HL-60 (cell line): ENCODE data around the gene RHBDF2.

ENCODE experiments used
- DNase-seq, 2 experiments: peaks; one replicate each; pipeline ENCODE4 v3.0.0-alpha.2; 2010 to 2020; ENCODE audit warnings: low read depth in 1 of 2, low spot score in 1 of 2
- H3K27ac ChIP-seq: fragments of 250-450 bp; sonication (Bioruptor Pico); replicated peaks from 2 replicates; pipeline ENCODE4 v1.5.1; 2020; ENCODE audit warnings: mild to moderate bottlenecking, moderate library complexity
- H3K27me3 ChIP-seq: fragments of 250-450 bp; sonication (Bioruptor Pico); 2 replicates; pipeline ENCODE4 v1.5.1; 2021; ENCODE audit warnings: mild to moderate bottlenecking, moderate library complexity; ENCODE audit not compliant: insufficient read depth, poor library complexity, severe bottlenecking
- H3K4me3 ChIP-seq: replicated peaks from 2 replicates; pipeline ENCODE4 v1.5.1; 2011; ENCODE audit warnings: mild to moderate bottlenecking, control low read depth, low read length; ENCODE audit not compliant: insufficient read depth
- GABPA ChIP-seq: IDR thresholded peaks from 2 replicates; pipeline ENCODE4 v1.6.1; 2012; ENCODE audit warnings: low read depth
- POLR2AphosphoS5 ChIP-seq: IDR thresholded peaks from 2 replicates; pipeline ENCODE4 v1.6.1; 2012; ENCODE audit warnings: low read depth
- SPI1 ChIP-seq: IDR thresholded peaks from 2 replicates; pipeline ENCODE4 v1.6.1; 2012; ENCODE audit warnings: low read depth, mild to moderate bottlenecking, borderline replicate concordance
- TF ChIP-seq, protein P1 (sequence below): IDR thresholded peaks from one replicate; pipeline ENCODE4 v1.5.1; 2011; ENCODE audit warnings: low read length, control low read depth, inconsistent platforms; ENCODE audit not compliant: insufficient read depth
- TF ChIP-seq, protein P2 (sequence below): IDR thresholded peaks from 2 replicates; pipeline ENCODE4 v1.6.1; 2012; ENCODE audit warnings: low read depth; ENCODE audit not compliant: insufficient replicate concordance

The RHBDF2 gene

DNA sequence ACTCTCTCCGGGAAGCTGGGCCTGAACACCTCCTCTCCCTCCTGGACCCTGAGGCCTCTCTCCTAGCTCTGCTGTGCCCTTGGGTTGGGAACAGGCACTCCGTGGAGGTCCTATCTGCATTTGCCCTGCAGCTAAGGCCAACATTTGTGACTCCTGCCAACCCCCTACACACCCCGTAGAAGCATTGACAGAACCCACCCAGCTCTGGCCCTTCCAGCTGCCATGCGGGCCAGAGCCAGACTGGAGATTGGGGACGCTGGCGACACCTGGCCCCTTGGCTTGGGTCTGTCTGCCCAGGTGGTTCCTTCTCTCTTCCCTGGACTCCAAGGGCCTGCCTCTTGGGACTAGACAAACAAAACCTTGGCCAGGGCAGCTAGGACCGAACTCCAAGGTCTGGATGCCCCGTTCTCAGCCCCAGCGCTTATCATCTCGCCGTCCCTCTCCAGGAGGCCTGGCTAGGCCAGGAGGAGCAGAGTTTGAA, 644 bp upstream of the RHBDF2 start:
- TF ChIP-seq POLR2AphosphoS5 (no peak), SPI1 (no peak), GABPA (no peak)
- TF ChIP-seq, protein P1, sequence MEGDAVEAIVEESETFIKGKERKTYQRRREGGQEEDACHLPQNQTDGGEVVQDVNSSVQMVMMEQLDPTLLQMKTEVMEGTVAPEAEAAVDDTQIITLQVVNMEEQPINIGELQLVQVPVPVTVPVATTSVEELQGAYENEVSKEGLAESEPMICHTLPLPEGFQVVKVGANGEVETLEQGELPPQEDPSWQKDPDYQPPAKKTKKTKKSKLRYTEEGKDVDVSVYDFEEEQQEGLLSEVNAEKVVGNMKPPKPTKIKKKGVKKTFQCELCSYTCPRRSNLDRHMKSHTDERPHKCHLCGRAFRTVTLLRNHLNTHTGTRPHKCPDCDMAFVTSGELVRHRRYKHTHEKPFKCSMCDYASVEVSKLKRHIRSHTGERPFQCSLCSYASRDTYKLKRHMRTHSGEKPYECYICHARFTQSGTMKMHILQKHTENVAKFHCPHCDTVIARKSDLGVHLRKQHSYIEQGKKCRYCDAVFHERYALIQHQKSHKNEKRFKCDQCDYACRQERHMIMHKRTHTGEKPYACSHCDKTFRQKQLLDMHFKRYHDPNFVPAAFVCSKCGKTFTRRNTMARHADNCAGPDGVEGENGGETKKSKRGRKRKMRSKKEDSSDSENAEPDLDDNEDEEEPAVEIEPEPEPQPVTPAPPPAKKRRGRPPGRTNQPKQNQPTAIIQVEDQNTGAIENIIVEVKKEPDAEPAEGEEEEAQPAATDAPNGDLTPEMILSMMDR: no peak
- TF ChIP-seq, protein P2, sequence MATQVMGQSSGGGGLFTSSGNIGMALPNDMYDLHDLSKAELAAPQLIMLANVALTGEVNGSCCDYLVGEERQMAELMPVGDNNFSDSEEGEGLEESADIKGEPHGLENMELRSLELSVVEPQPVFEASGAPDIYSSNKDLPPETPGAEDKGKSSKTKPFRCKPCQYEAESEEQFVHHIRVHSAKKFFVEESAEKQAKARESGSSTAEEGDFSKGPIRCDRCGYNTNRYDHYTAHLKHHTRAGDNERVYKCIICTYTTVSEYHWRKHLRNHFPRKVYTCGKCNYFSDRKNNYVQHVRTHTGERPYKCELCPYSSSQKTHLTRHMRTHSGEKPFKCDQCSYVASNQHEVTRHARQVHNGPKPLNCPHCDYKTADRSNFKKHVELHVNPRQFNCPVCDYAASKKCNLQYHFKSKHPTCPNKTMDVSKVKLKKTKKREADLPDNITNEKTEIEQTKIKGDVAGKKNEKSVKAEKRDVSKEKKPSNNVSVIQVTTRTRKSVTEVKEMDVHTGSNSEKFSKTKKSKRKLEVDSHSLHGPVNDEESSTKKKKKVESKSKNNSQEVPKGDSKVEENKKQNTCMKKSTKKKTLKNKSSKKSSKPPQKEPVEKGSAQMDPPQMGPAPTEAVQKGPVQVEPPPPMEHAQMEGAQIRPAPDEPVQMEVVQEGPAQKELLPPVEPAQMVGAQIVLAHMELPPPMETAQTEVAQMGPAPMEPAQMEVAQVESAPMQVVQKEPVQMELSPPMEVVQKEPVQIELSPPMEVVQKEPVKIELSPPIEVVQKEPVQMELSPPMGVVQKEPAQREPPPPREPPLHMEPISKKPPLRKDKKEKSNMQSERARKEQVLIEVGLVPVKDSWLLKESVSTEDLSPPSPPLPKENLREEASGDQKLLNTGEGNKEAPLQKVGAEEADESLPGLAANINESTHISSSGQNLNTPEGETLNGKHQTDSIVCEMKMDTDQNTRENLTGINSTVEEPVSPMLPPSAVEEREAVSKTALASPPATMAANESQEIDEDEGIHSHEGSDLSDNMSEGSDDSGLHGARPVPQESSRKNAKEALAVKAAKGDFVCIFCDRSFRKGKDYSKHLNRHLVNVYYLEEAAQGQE: no peak
- H3K27ac ChIP-seq: peak overlapping the region; percentile 44
- H3K27me3 ChIP-seq: no peaks in the 10 kb centered on the region
- no peak overlapping the region for H3K4me3 ChIP-seq
- DNase-seq: no peak

DNA sequence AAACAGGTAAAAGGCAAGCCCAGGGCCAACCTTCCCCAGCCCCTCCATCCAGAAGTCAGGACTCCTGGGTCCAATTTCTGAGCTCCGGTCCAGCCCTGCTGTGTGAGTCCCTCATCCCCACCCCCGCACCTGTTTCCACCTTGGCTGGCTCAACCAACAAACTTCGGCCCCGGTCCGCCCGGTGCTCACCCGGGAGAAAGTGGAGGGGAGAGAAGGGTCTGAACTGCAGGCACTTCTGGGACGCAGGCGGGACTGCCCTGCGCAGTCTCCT, 541 bp downstream of the RHBDF2 start:
- TF ChIP-seq SPI1 (no peak), POLR2AphosphoS5 (no peak), GABPA (no peak)
- TF ChIP-seq, protein P1: no peak
- TF ChIP-seq, protein P2: no peak
- Histone ChIP-seq H3K27me3 (no peaks in the 10 kb centered on the region), H3K4me3 (peak overlapping the region; percentile 78), H3K27ac (0 out of 2 replicates have a peak overlapping the region, but pooled peaks have one; percentile 18)
- no peak for DNase-seq

DNA sequence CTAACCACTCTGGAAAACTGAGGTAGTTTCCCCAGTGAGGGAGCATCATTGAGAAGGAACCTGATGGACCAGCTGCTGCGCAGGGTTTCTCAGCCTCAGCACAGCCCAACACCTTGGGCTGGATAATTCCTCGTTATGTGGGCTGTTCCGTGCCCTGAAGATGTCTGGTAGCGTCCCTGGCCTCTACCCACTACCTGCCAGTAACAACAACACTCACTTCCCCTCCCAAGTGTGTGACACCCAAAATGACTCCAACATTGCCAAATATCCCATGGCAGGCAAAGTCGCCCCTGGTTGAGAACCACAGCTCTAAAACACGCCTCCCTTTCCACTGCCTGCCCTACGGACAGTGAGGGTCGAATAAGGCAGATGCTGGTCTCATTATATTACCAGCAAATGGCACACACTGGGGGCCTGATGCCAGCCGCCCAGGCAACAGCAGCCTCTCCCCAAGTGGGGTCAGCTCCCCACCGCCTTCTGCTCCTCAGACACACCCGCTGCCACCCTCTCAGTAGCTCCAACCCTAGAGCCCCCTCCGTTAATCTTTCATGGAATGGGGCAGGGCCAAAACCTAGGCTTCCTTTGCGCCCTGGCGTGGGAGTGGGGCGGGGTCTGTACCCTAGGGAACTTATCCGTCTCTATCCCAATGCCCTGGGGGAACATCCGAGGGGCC, 1.0 kb downstream of the RHBDF2 start:
- DNase-seq: peak in 1 of 2 experiments; percentile 63
- no peak overlapping the region for H3K27ac ChIP-seq
- no peaks in the 10 kb centered on the region for H3K27me3 ChIP-seq
- TF ChIP-seq GABPA: no peak
- TF ChIP-seq SPI1: peak; percentile 71; the same call in 1 of the 2 replicates
- peak overlapping the region; percentile 78 for H3K4me3 ChIP-seq

DNA sequence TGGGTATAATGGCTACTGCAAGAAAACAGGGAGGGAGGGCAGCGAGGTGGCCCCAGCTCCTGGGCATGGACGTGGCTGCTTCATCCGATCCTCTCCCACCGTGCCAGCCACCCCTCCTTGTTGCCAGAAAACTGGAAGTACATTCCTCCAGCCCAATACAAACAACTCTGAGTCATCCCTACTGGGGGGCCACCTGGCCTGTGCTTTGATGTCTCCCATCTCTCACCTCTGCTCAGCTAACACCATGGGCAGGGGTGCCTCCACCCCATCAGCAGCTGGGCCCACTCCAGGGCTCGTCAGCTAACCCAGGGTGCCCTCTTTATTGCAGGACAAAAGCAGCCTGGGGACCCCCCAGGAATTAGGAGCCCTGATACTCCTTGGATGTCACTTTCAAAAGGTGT, 2.0 kb downstream of the RHBDF2 start:
- Histone ChIP-seq H3K27ac (no peak overlapping the region), H3K27me3 (no peaks in the 10 kb centered on the region), H3K4me3 (no peak overlapping the region)
- no peak for DNase-seq
- TF ChIP-seq, protein P2: no peak
- TF ChIP-seq GABPA (no peak), POLR2AphosphoS5 (no peak), SPI1 (no peak)
- TF ChIP-seq, protein P1: no peak
